IMR-90 (cell line): ENCODE results near the gene TBC1D22A. TPM values are rescaled to one million over a fixed set of nuclear protein-coding genes. Genes with fewer than 3 reads are reported as not detected.
A peak's percentile ranks its signal among the peaks of the same experiment; 100 is the strongest.

Experiments
- ATAC-seq: fragments of 200-7000 bp; cut with Tn5 transposase; 2 replicates; pipeline ENCODE4 v1.9.1; 2020; ENCODE audit warnings: low read depth, mild to moderate bottlenecking, moderate library complexity
- BruUV-seq: library from RNA; stranded (reverse); fragments of 400-500 nt; replicated peaks from 2 replicates; lab custom pipeline; 2021; lab: Mats Ljungman, UMichigan
- CTCF ChIA-PET: fragments of 300-600 bp; formaldehyde crosslinking; extraction: SDS; loops from one replicate; lab custom pipeline; 2021; ENCODE audit warnings: antibody characterized with exemption; lab: Yijun Ruan, JAX
- POLR2A ChIA-PET: fragments of 300-600 bp; sonication (Branson Sonifier 250); formaldehyde crosslinking; loops from one replicate; lab custom pipeline; 2022; ENCODE audit warnings: antibody characterized with exemption; ENCODE audit not compliant: unreplicated experiment; lab: Charles Lee
- DNase-seq: peaks from one replicate; pipeline ENCODE4 v3.0.0; 2013
- H2AFZ ChIP-seq: replicated peaks from 2 replicates; pipeline ENCODE3; 2013; ENCODE audit warnings: low read length, mild to moderate bottlenecking; ENCODE audit not compliant: poor library complexity
- H2AK5ac ChIP-seq: 2 replicates; pipeline ENCODE4 v1.6.1; 2013; ENCODE audit warnings: low read depth, low read length, inconsistent platforms
- H2AK9ac ChIP-seq: replicated peaks from 2 replicates; pipeline ENCODE3; 2013; ENCODE audit warnings: mild to moderate bottlenecking, low read depth, low read length, moderate library complexity; ENCODE audit not compliant: poor library complexity
- H2BK120ac ChIP-seq: 2 replicates; pipeline ENCODE4 v1.6.1; 2013; ENCODE audit warnings: low read depth, low read length, inconsistent platforms
- H2BK15ac ChIP-seq: 3 replicates; pipeline ENCODE4 v1.6.1; 2013; ENCODE audit warnings: low read depth, low read length, inconsistent platforms
- H2BK20ac ChIP-seq: 2 replicates; pipeline ENCODE4 v1.6.1; 2013; ENCODE audit warnings: low read depth, mild to moderate bottlenecking, inconsistent platforms, low read length, moderate library complexity
- H2BK5ac ChIP-seq: 2 replicates; pipeline ENCODE4 v1.6.1; 2013; ENCODE audit warnings: mild to moderate bottlenecking, low read depth, low read length, inconsistent platforms; ENCODE audit not compliant: poor library complexity, severe bottlenecking
- H3K14ac ChIP-seq: replicated peaks from 2 replicates; pipeline ENCODE4 v1.6.1; 2013; ENCODE audit warnings: low read depth, low read length, inconsistent platforms
- H3K18ac ChIP-seq: 2 replicates; pipeline ENCODE4 v1.6.1; 2013; ENCODE audit warnings: low read depth, low read length, control low read depth
- H3K23ac ChIP-seq: 2 replicates; pipeline ENCODE4 v1.6.1; 2013; ENCODE audit warnings: low read depth, low read length, inconsistent platforms
- H3K27ac ChIP-seq: 2 replicates; pipeline ENCODE4 v1.5.1; 2013; ENCODE audit warnings: mild to moderate bottlenecking, control low read depth, low read length; ENCODE audit not compliant: insufficient read depth
- H3K27me3 ChIP-seq: 2 replicates; pipeline ENCODE4 v1.6.1; 2013; ENCODE audit warnings: low read length; ENCODE audit not compliant: control insufficient read depth, insufficient read depth
- H3K36me3 ChIP-seq: 2 replicates; pipeline ENCODE4 v1.6.1; 2013; ENCODE audit warnings: low read length, mixed read lengths; ENCODE audit not compliant: control insufficient read depth, insufficient read depth
- H3K4ac ChIP-seq: 2 replicates; pipeline ENCODE4 v1.6.1; 2013; ENCODE audit warnings: low read depth, low read length, inconsistent platforms
- H3K4me1 ChIP-seq: 2 replicates; pipeline ENCODE4 v1.6.1; 2013; ENCODE audit warnings: low read length, mixed read lengths; ENCODE audit not compliant: control insufficient read depth, insufficient read depth
- H3K4me2 ChIP-seq: 2 replicates; pipeline ENCODE4 v1.6.1; 2013; ENCODE audit warnings: low read depth, mild to moderate bottlenecking, control low read depth, low read length, moderate library complexity
- H3K4me3 ChIP-seq: 2 replicates; pipeline ENCODE4 v1.5.1; 2013; ENCODE audit warnings: low read depth, mild to moderate bottlenecking, control low read depth, low read length, moderate library complexity; ENCODE audit not compliant: insufficient read depth
- H3K56ac ChIP-seq: 2 replicates; pipeline ENCODE4 v1.6.1; 2013; ENCODE audit warnings: low read length, inconsistent platforms; ENCODE audit not compliant: insufficient read depth; ENCODE audit errors: extremely low read depth
- H3K79me1 ChIP-seq, 2 experiments: 2 replicates each; pipeline ENCODE4 v1.6.1; 2013; ENCODE audit warnings: low read length in 2 of 2, inconsistent platforms in 1 of 2, low read depth in 1 of 2
- H3K9ac ChIP-seq: 2 replicates; pipeline ENCODE4 v1.6.1; 2013; ENCODE audit warnings: low read depth, low read length, control low read depth
- H3K9me1 ChIP-seq: 2 replicates; pipeline ENCODE4 v1.6.1; 2013; ENCODE audit warnings: low read length, inconsistent platforms; ENCODE audit not compliant: insufficient read depth
- H3K9me3 ChIP-seq: 2 replicates; pipeline ENCODE4 v1.6.1; 2013; ENCODE audit warnings: low read length; ENCODE audit not compliant: control insufficient read depth, insufficient read depth
- H4K20me1 ChIP-seq: 2 replicates; pipeline ENCODE4 v1.6.1; 2013; ENCODE audit warnings: low read length, inconsistent platforms; ENCODE audit not compliant: insufficient read depth
- H4K5ac ChIP-seq: 2 replicates; pipeline ENCODE4 v1.6.1; 2013; ENCODE audit warnings: mild to moderate bottlenecking, low read depth, low read length, control low read depth
- H4K8ac ChIP-seq, 2 experiments: 2 replicates each; pipeline ENCODE4 v1.6.1; 2013; ENCODE audit warnings: low read depth in 2 of 2, low read length in 2 of 2, control low read depth in 1 of 2, inconsistent platforms in 1 of 2
- H4K91ac ChIP-seq: 2 replicates; pipeline ENCODE4 v1.6.1; 2013; ENCODE audit warnings: low read depth, low read length, inconsistent platforms; ENCODE audit not compliant: insufficient read depth
- CEBPB ChIP-seq: IDR thresholded peaks from 2 replicates; pipeline ENCODE4 v1.6.1; 2012; ENCODE audit warnings: low read depth, low read length, improper control_type of control experiment
- MAZ ChIP-seq: IDR thresholded peaks from 2 replicates; pipeline ENCODE4 v1.6.1; 2012; ENCODE audit warnings: low read depth, mild to moderate bottlenecking, low read length, improper control_type of control experiment, moderate library complexity, borderline replicate concordance
- RAD21 ChIP-seq: IDR thresholded peaks from 2 replicates; pipeline ENCODE4 v1.6.1; 2012; ENCODE audit warnings: low read length, improper control_type of control experiment
- USF2 ChIP-seq: fragments of 150-350 bp; IDR thresholded peaks from 2 replicates; pipeline ENCODE4 v1.6.1; 2017; ENCODE audit warnings: mild to moderate bottlenecking, antibody characterized with exemption, low read length, low read depth
- WGBS, 2 experiments: methylation state at CpG; one replicate each; pipeline versions ENCODE4 v1.1.5 to v1.1.7; 2013; ENCODE audit warnings: missing lambda C conversion rate in 2 of 2; ENCODE audit not compliant: insufficient read length in 1 of 2; ENCODE audit errors: extremely low coverage in 2 of 2; 5-methylcytosine and 5-hydroxymethylcytosine counted together
- dilution Hi-C: fragments of 300-500 bp; cut with HindIII; formaldehyde crosslinking; loops from one replicate; pipeline ENCODE4 v1.14.3; 2018; ENCODE audit warnings: low sequenced_read_pairs; ENCODE audit not compliant: unreplicated experiment
- in situ Hi-C: fragments of 300-500 bp; cut with MboI; formaldehyde crosslinking; loops from 3 replicates; pipeline ENCODE4 v1.14.3; 2019; ENCODE audit warnings: low sequenced_read_pairs, inconsistent platforms, mixed read lengths
- intact Hi-C: fragments of 100-400 bp; cut with micrococcal nuclease; formaldehyde crosslinking; loops from 2 replicates; pipeline ENCODE4 v1.10.0; 2022
- polyA plus RNA-seq, 3 experiments: library from polyadenylated mRNA; depleted of rRNA; stranded (reverse); fragments of >200 nt; gene quantifications; 2 replicates each; pipeline ENCODE4 v1.2.3, GENCODE V29; 2012; ENCODE audit warnings: low replicate concordance in 1 of 3
- total RNA-seq: library from RNA; depleted of rRNA; stranded (reverse); fragments of >200 nt; gene quantifications from 2 replicates; pipeline ENCODE4 v1.2.3, GENCODE V29; 2012
- TF ChIP-seq, protein P1 (sequence below): conservative IDR thresholded peaks from 2 replicates; pipeline ENCODE4 v1.5.1; 2012; ENCODE audit warnings: mild to moderate bottlenecking, low read depth, low read length, improper control_type of control experiment

Gene TBC1D22A
- total and polyA plus RNA-seq, 2 of the 4 experiments (the other 2 are of a cell fraction): 9.0 to 16.7 TPM

DNA sequence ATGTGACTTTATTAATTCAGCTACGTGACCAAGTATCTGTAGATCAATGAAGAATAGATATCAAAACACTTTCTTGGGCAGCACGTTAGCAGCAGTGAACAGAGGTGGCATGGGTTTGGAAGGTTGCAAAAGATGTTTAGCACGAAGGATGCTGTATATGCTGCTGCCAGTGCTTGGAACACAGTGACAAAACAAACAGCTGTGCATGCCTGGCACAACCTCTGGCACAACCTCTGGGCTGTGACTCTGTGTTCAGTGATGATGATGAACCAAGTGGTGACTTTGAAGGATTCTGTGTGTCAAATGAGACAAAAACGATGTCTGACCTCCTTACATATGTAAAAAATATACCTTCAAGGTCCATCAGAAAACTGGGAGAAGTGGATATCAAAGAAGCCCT, 104.7 kb downstream of the TBC1D22A start:
- H4K91ac ChIP-seq: peak overlapping the region; percentile 28; the same call in 1 of the 2 replicates
- no peaks in the 10 kb centered on the region for H3K27me3 ChIP-seq
- no peak overlapping the region for H2BK120ac ChIP-seq
- H4K8ac ChIP-seq: no peak overlapping the region
- H4K20me1 ChIP-seq: peaks cover 23% of the 10 kb centered on the region; the same call in 1 of the 2 replicates
- H3K18ac ChIP-seq: no peak overlapping the region
- BruUV-seq: no TSS peak
- H3K4me3 ChIP-seq: no peak overlapping the region
- H3K4me2 ChIP-seq: no peak overlapping the region; the same call in 1 of the 2 replicates
- H2AFZ ChIP-seq: no peak overlapping the region
- H3K4me1 ChIP-seq: peaks cover 2% of the 10 kb centered on the region; the same call in 1 of the 2 replicates
- H3K79me1 ChIP-seq: peaks cover 19 to 59% of the 10 kb centered on the region in 2 experiments; a peak in 3 of 4 replicates
- intact Hi-C loops: no loop called here
- in situ Hi-C loops: no loop called here
- peak overlapping the region; percentile 60 for H2BK5ac ChIP-seq
- H2BK15ac ChIP-seq: no peak overlapping the region
- DNase-seq: no peak
- CTCF ChIA-PET: interaction anchor here (1.2 kb wide), 1 partner anchor 13 kb away, joined by 3 read pairs; no protein-coding TSS in a partner anchor
- H3K9ac ChIP-seq: no peak overlapping the region
- dilution Hi-C loops: no loop called here
- TF ChIP-seq USF2 (no peak), MAZ (no peak), RAD21 (no peak), CEBPB (no peak)
- TF ChIP-seq, protein P1, sequence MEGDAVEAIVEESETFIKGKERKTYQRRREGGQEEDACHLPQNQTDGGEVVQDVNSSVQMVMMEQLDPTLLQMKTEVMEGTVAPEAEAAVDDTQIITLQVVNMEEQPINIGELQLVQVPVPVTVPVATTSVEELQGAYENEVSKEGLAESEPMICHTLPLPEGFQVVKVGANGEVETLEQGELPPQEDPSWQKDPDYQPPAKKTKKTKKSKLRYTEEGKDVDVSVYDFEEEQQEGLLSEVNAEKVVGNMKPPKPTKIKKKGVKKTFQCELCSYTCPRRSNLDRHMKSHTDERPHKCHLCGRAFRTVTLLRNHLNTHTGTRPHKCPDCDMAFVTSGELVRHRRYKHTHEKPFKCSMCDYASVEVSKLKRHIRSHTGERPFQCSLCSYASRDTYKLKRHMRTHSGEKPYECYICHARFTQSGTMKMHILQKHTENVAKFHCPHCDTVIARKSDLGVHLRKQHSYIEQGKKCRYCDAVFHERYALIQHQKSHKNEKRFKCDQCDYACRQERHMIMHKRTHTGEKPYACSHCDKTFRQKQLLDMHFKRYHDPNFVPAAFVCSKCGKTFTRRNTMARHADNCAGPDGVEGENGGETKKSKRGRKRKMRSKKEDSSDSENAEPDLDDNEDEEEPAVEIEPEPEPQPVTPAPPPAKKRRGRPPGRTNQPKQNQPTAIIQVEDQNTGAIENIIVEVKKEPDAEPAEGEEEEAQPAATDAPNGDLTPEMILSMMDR: no peak
- H2AK9ac ChIP-seq: no peak overlapping the region
- POLR2A ChIA-PET: no interaction called here
- 0 out of 2 replicates have a peak overlapping the region, but pooled peaks have one; percentile 14 for H2BK20ac ChIP-seq
- no peaks in the 10 kb centered on the region for H3K9me3 ChIP-seq
- no peak overlapping the region for H4K5ac ChIP-seq
- H3K9me1 ChIP-seq: peaks cover 15% of the 10 kb centered on the region
- no peak overlapping the region for H3K56ac ChIP-seq
- no peak overlapping the region for H3K27ac ChIP-seq
- no peak overlapping the region; the same call in 1 of the 2 replicates for H3K23ac ChIP-seq
- H2AK5ac ChIP-seq: peak overlapping the region; percentile 10; the same call in 1 of the 2 replicates
- peak overlapping the region; percentile 34 for H3K14ac ChIP-seq
- no peaks in the 10 kb centered on the region; the same call in 1 of the 2 replicates for H3K36me3 ChIP-seq
- peak overlapping the region; percentile 19 for H3K4ac ChIP-seq
- peak; percentile 11; the same call in 1 of the 2 replicates for ATAC-seq
- WGBS, 2 experiments: 83% methylated on average over 2 of the region's 4 CpGs; no CpG with 5 or more reads in 1 of the 2 experiments
